SHP77 treated with DMSO at 0.1 percent for 48 hours (cell line): ENCODE measurements around the gene CACNG4.

ENCODE experiments used
- DNase-seq: peaks from one replicate; lab custom pipeline; 2025; lab: John Stamatoyannopoulos, UW

CACNG4 gene

GRCh38 chr17:66944351-66945146 is 20.0 kb upstream of the CACNG4 start:
- no peak for DNase-seq

GRCh38 chr17:66945147-66945835 is 19.2 kb upstream of the CACNG4 start:
- no peak for DNase-seq

GRCh38 chr17:66946251-66946650 is 18.3 kb upstream of the CACNG4 start:
- no peak for DNase-seq

GRCh38 chr17:66947311-66947710 is 17.2 kb upstream of the CACNG4 start:
- DNase-seq: no peak

- DNase-seq: no peak
Measured at GRCh38 chr17:66948061-66948750, 16.3 kb upstream of the CACNG4 start.

- no peak for DNase-seq
Measured at GRCh38 chr17:66949501-66949900, 15.0 kb upstream of the CACNG4 start.

- no peak for DNase-seq
Measured at GRCh38 chr17:66950325-66950724, 14.2 kb upstream of the CACNG4 start.

- DNase-seq: no peak
Measured at GRCh38 chr17:66950886-66951604, 13.5 kb upstream of the CACNG4 start.

- no peak for DNase-seq
Measured at GRCh38 chr17:66951605-66951953, 12.9 kb upstream of the CACNG4 start.

GRCh38 chr17:66952031-66952524 is 12.4 kb upstream of the CACNG4 start:
- DNase-seq: no peak

GRCh38 chr17:66952681-66953629 is 11.6 kb upstream of the CACNG4 start:
- no peak for DNase-seq

GRCh38 chr17:66953630-66954020 is 10.9 kb upstream of the CACNG4 start:
- DNase-seq: no peak

GRCh38 chr17:66954632-66955031 is 9.9 kb upstream of the CACNG4 start:
- DNase-seq: no peak

- DNase-seq: no peak
Measured at GRCh38 chr17:66955821-66956220, 8.7 kb upstream of the CACNG4 start.

- no peak for DNase-seq
Measured at GRCh38 chr17:66956941-66957340, 7.6 kb upstream of the CACNG4 start.

- no peak for DNase-seq
Measured at GRCh38 chr17:66957343-66957742, 7.2 kb upstream of the CACNG4 start.

- no peak for DNase-seq
Measured at GRCh38 chr17:66957951-66958579, 6.4 kb upstream of the CACNG4 start.

- DNase-seq: no peak
Measured at GRCh38 chr17:66959641-66960375, 4.7 kb upstream of the CACNG4 start.

- no peak for DNase-seq
Measured at GRCh38 chr17:66960613-66961012, 3.9 kb upstream of the CACNG4 start.

GRCh38 chr17:66963521-66963908 is 992 bp upstream of the CACNG4 start:
- DNase-seq: no peak
